Adipocyte (in vitro differentiated cells): ENCODE measurements around the gene DNAJC3.
"Not testable (repeated sequence)": the region's sequence is repeated elsewhere in the genome, so short reads cannot be mapped to it uniquely, and the experiment has no call there.

Experiments
- DNase-seq: peaks from one replicate; pipeline ENCODE4 v3.0.0-alpha.2; 2015; ENCODE audit warnings: low read depth
- H3K27me3 ChIP-seq: replicated peaks from 2 replicates; pipeline ENCODE4 v1.7.0; 2013; ENCODE audit warnings: mild to moderate bottlenecking, low read length, moderate library complexity; ENCODE audit not compliant: control insufficient read depth, insufficient read depth
- H3K36me3 ChIP-seq: 2 replicates; pipeline ENCODE4 v1.7.0; 2013; ENCODE audit warnings: low read length, mild to moderate bottlenecking, moderate library complexity; ENCODE audit not compliant: control insufficient read depth, insufficient read depth, severe bottlenecking
- H3K4me1 ChIP-seq: 2 replicates; pipeline ENCODE4 v1.7.0; 2013; ENCODE audit warnings: mild to moderate bottlenecking, low read length, moderate library complexity; ENCODE audit not compliant: control insufficient read depth, insufficient read depth
- H3K4me3 ChIP-seq: 2 replicates; pipeline ENCODE4 v1.7.0; 2013; ENCODE audit warnings: mild to moderate bottlenecking, low read length, moderate library complexity
- H3K9ac ChIP-seq: 2 replicates; pipeline ENCODE4 v1.7.0; 2013; ENCODE audit warnings: mild to moderate bottlenecking, low read length, moderate library complexity
- H3K9me3 ChIP-seq: 2 replicates; pipeline ENCODE4 v1.7.0; 2013; ENCODE audit warnings: mild to moderate bottlenecking, low read length, moderate library complexity; ENCODE audit not compliant: control insufficient read depth

Gene DNAJC3

GRCh38 chr13:95706356-95706755 lies 29.4 kb downstream of the DNAJC3 start:
- H3K27me3 ChIP-seq: no peaks in the 10 kb centered on the region
- no peak for DNase-seq
- no peaks in the 10 kb centered on the region for H3K9me3 ChIP-seq
- no peak overlapping the region for H3K4me3 ChIP-seq
- H3K36me3 ChIP-seq: peaks cover 11% of the 10 kb centered on the region
- H3K9ac ChIP-seq: no peak overlapping the region
- peaks cover 17% of the 10 kb centered on the region for H3K4me1 ChIP-seq

DNA sequence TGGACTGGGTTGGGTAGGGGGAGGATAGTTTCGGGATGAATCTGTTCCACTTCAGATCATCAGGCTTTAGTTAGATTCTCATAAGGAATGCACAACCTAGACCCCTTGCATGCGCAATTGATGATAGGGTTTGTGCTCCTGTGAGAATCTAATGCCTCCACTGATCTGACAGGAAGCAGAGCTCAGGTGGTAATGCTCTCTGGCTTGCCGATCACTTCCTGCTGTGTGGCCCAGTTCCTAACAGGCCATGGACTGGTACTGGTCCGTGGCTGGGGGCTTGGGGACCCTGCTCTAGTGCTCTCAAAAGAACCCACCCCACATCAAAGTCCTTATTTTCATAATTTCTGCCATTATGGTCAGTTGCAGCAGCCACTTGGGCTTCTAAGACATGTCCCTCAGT lies 30.1 kb downstream of the DNAJC3 start:
- Histone ChIP-seq H3K4me3 (no peak overlapping the region), H3K27me3 (no peaks in the 10 kb centered on the region), H3K36me3 (peaks cover 18% of the 10 kb centered on the region), H3K9ac (no peak overlapping the region), H3K9me3 (no peaks in the 10 kb centered on the region), H3K4me1 (peaks cover 17% of the 10 kb centered on the region)
- no peak for DNase-seq

- Histone ChIP-seq H3K9me3 (no peaks in the 10 kb centered on the region), H3K4me1 (peaks cover 17% of the 10 kb centered on the region), H3K36me3 (peaks cover 24% of the 10 kb centered on the region), H3K27me3 (no peaks in the 10 kb centered on the region), H3K4me3 (no peak overlapping the region), H3K9ac (no peak overlapping the region)
- no peak for DNase-seq
Observed at GRCh38 chr13:95707442-95708390, 30.8 kb downstream of the DNAJC3 start.

- no peaks in the 10 kb centered on the region for H3K27me3 ChIP-seq
- H3K9me3 ChIP-seq: no peaks in the 10 kb centered on the region
- H3K9ac ChIP-seq: no peak overlapping the region
- H3K4me1 ChIP-seq: peaks cover 19% of the 10 kb centered on the region
- H3K36me3 ChIP-seq: peaks cover 24% of the 10 kb centered on the region
- no peak for DNase-seq
- H3K4me3 ChIP-seq: no peak overlapping the region
Observed at GRCh38 chr13:95708391-95708774, 31.4 kb downstream of the DNAJC3 start.

DNA sequence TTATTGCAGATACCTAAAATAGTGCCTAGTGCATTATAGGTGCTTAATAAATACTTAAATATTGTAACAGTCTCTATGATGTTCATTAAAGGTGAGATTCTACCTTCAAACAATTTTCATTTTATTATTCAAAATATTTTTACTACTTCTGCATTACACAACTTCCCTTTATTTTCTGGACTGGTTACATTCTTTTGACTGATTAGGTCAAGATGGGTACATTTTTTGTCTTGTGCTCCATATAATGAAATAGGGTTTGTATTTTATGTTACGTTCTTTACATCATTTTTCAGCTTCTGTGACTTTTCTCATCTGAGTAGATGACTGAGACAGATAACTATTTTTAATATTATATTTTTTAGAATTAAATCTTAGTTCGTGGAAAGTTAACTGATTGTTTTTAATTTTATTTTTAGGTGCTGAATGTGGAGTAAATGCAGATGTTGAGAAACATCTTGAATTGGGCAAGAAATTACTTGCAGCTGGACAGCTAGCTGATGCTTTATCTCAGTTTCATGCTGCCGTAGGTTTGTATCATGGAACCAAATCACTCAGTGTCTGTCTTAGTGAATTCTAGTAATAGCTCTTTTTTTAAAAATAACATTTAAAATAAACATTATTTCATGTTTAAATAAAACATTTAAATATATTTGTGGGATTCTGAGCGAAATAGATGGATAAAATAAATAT lies 32.0 kb downstream of the DNAJC3 start:
- Histone ChIP-seq H3K9me3 (no peaks in the 10 kb centered on the region), H3K9ac (no peak overlapping the region), H3K4me3 (no peak overlapping the region), H3K36me3 (peaks cover 24% of the 10 kb centered on the region), H3K4me1 (peaks cover 22% of the 10 kb centered on the region), H3K27me3 (no peaks in the 10 kb centered on the region)
- peak; percentile 58 for DNase-seq

DNA sequence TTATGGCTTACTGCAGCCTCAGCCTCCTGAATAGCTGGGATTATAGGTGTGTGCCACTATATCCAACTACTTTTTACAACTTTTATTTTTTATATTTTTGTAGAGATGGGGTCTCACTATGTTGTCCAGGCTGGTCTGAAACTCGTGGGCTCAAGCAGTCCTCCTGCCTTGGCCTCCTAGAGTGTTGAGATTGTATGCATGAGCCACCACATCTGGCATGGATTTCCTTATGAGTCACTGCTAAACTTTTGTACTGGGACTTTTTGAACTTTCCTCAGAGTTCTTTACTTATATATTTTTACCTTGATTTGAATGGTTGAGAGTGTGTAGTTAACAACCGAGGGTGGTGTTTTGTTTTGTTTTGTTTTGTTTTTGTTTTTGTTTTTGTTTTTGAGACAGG lies 33.4 kb downstream of the DNAJC3 start:
- no peak overlapping the region for H3K4me3 ChIP-seq
- no peaks in the 10 kb centered on the region for H3K27me3 ChIP-seq
- H3K9ac ChIP-seq: no peak overlapping the region
- peaks cover 24% of the 10 kb centered on the region for H3K36me3 ChIP-seq
- no peaks in the 10 kb centered on the region for H3K9me3 ChIP-seq
- peak; percentile 48 for DNase-seq
- H3K4me1 ChIP-seq: peaks cover 33% of the 10 kb centered on the region

DNA sequence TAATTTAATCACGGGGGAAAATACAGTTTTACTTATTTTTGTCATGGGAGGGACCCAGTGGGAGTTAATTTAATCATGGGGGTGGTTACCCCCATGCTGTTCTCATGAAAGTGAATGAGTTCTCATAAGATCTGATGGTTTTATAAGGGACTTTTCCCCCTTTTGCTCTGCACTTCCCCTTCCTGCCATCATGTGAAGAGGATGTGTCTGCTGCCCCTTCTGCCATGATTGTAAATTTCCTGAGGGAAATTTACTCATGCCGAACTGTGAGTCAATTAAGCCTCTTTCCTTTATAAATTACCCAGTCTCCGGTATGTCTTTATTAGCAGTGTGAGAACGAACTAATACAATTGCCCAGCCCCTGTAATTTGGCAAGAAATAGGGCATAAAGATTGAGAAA lies 35.9 kb downstream of the DNAJC3 start:
- not testable (repeated sequence) for H3K27me3 ChIP-seq, DNase-seq, H3K4me3 ChIP-seq, H3K9ac ChIP-seq, H3K9me3 ChIP-seq
- Histone ChIP-seq H3K36me3 (peaks cover 18% of the 10 kb centered on the region), H3K4me1 (peaks cover 33% of the 10 kb centered on the region)

DNA sequence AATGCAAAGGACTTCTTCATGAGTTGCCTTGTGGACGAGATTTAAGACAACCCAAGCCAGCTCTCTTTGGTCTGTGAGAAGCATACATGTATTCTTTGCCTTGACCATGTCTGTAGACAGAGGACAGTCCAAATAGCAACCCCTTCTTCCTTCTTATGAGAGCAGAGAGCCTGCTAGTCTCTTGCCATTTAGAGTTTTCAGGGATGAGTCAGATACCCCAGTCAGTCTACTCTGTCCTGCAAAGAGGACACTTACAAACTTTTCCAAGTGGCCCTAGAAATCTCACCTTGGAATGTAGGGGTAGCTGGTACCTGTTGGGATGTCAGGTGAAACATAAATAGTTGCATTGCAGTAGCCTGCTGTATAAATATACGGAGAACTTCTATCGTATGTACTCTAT lies 36.7 kb downstream of the DNAJC3 start:
- peaks cover 18% of the 10 kb centered on the region for H3K36me3 ChIP-seq
- H3K4me1 ChIP-seq: peaks cover 30% of the 10 kb centered on the region
- peak overlapping the region; percentile 12 for H3K4me3 ChIP-seq
- no peaks in the 10 kb centered on the region for H3K27me3 ChIP-seq
- no peak for DNase-seq
- H3K9ac ChIP-seq: no peak overlapping the region
- H3K9me3 ChIP-seq: no peaks in the 10 kb centered on the region

- H3K4me3 ChIP-seq: peak overlapping the region; percentile 12
- H3K27me3 ChIP-seq: no peaks in the 10 kb centered on the region
- H3K9ac ChIP-seq: no peak overlapping the region
- DNase-seq: peak; percentile 62
- H3K9me3 ChIP-seq: no peaks in the 10 kb centered on the region
- peaks cover 21% of the 10 kb centered on the region for H3K36me3 ChIP-seq
- peaks cover 27% of the 10 kb centered on the region for H3K4me1 ChIP-seq
Observed at GRCh38 chr13:95714142-95714832, 37.3 kb downstream of the DNAJC3 start.

GRCh38 chr13:95716231-95716630 lies 39.3 kb downstream of the DNAJC3 start:
- Histone ChIP-seq H3K9ac (no peak overlapping the region), H3K9me3 (no peaks in the 10 kb centered on the region), H3K27me3 (no peaks in the 10 kb centered on the region), H3K36me3 (peaks cover 17% of the 10 kb centered on the region), H3K4me1 (peaks cover 20% of the 10 kb centered on the region), H3K4me3 (no peak overlapping the region)
- DNase-seq: no peak

DNA sequence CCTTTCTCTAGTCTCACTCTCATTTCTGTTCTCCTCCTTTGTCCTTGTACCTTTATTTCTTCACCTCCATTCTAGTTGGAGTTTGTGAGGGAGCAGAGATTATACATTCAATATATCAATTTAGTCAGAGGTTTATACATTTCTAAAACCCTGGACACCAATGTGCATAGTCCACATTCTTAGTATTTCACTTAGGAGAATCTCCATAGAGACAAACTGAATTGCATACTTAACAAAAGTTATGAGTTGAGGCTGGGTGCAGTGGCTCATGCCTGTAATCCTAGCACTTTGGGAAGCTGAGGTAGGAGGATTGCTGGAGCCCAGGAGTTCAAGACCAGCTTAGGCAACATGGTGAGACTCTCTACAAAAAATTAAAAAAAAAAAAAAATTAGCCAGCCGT lies 45.3 kb downstream of the DNAJC3 start:
- Histone ChIP-seq H3K36me3 (peaks cover 11% of the 10 kb centered on the region), H3K27me3 (no peaks in the 10 kb centered on the region), H3K4me1 (peaks cover 5% of the 10 kb centered on the region), H3K9me3 (no peaks in the 10 kb centered on the region), H3K9ac (no peak overlapping the region), H3K4me3 (no peak overlapping the region)
- DNase-seq: no peak
